HG03571 (cell line): Measurements from ENCODE around the gene ADORA2B.

Experiments used
- ATAC-seq: cut with Tn5 transposase; IDR thresholded peaks from one replicate; pipeline ENCODE4 v1.9.1; 2021; ENCODE audit not compliant: unreplicated experiment

Gene ADORA2B

GRCh38 chr17:15952916-15953790 lies 8.2 kb downstream of the ADORA2B start:
- no peak for ATAC-seq

- ATAC-seq: no peak
Observed at GRCh38 chr17:15954222-15954621, 9.3 kb downstream of the ADORA2B start.

- no peak for ATAC-seq
Observed at GRCh38 chr17:15955793-15956541, 11.0 kb downstream of the ADORA2B start.

- no peak for ATAC-seq
Observed at GRCh38 chr17:15957206-15957605, 12.3 kb downstream of the ADORA2B start.

GRCh38 chr17:15957608-15958307 lies 12.8 kb downstream of the ADORA2B start:
- no peak for ATAC-seq

- no peak for ATAC-seq
Observed at GRCh38 chr17:15958484-15958854, 13.5 kb downstream of the ADORA2B start.

- no peak for ATAC-seq
Observed at GRCh38 chr17:15963670-15964110, 18.8 kb downstream of the ADORA2B start.

GRCh38 chr17:15965528-15965927 lies 20.6 kb downstream of the ADORA2B start:
- no peak for ATAC-seq

GRCh38 chr17:15966183-15966878 lies 21.4 kb downstream of the ADORA2B start:
- ATAC-seq: no peak

- no peak for ATAC-seq
Observed at GRCh38 chr17:15966879-15967248, 21.9 kb downstream of the ADORA2B start.

- no peak for ATAC-seq
Observed at GRCh38 chr17:15967706-15968399, 22.9 kb downstream of the ADORA2B start.

GRCh38 chr17:15969463-15969862 lies 24.5 kb downstream of the ADORA2B start:
- ATAC-seq: no peak

- no peak for ATAC-seq
Observed at GRCh38 chr17:15970500-15970899, 25.6 kb downstream of the ADORA2B start.

GRCh38 chr17:15971098-15971678 lies 26.3 kb downstream of the ADORA2B start:
- no peak for ATAC-seq

GRCh38 chr17:15971882-15972281 lies 27.0 kb downstream of the ADORA2B start:
- no peak for ATAC-seq

GRCh38 chr17:15972497-15972951 lies 27.6 kb downstream of the ADORA2B start:
- no peak for ATAC-seq

- ATAC-seq: no peak
Observed at GRCh38 chr17:15973016-15973415, 28.1 kb downstream of the ADORA2B start.

- no peak for ATAC-seq
Observed at GRCh38 chr17:15973834-15974233, 28.9 kb downstream of the ADORA2B start.

- ATAC-seq: no peak
Observed at GRCh38 chr17:15977894-15978293, 33.0 kb downstream of the ADORA2B start.

GRCh38 chr17:15978606-15979005 lies 33.7 kb downstream of the ADORA2B start:
- no peak for ATAC-seq
